Measurements from ENCODE around the gene SIPA1. TPM values are rescaled to one million over a fixed set of nuclear protein-coding genes. Genes with fewer than 3 reads are reported as not detected.

The SIPA1 gene
- total RNA-seq, 1 donor from 2014 or later = 42.9 TPM

DNA sequence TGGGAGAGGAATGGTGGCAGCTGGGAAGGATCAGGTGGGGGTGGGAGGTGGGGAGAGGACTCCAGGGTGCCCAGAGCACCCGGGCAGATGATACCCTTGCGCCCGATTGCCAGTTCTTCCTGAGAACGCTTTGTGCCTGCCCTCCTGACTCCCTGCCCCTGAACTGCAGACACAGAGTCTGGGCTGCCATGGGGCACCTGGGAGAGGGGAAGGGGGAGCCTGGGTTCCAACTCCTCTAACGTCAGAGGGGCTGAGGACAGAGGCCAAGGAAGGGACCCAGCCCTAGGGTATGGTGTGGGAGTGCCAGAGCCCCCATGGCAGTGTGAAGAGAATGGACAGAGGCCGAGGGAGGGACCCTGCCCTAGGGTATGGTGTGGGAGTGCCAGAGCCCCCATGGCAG is 41.4 kb upstream of the SIPA1 start:
- H3K27ac Mint-ChIP-seq = no peak overlapping the region
- no peak for DNase-seq (ENCODE audit: low spot score in 2 of 2, unreplicated experiment in 2 of 2)

DNA sequence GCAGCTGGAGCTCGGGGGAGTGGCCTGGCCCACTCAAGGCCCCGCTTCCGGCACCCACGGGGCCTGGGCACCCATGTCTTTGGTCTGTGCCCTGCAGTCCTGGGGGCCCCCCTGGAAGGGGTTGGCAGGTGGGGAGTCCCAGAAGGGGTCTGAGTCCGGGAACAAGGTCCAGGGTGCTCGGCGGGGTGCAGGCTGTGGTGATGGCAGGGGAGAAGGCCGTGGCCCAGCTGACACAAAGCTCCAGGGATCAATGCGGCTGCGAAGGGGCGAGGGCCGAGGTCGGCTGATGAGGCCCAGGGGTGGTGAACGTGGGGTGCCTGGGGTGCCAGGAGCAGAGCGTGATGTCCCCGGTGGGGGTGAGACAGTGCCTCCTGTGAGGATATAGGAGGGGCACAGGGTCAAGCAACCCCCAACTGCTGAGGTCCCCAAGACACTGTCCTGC is 39.6 kb upstream of the SIPA1 start:
- TF ChIP-seq, protein P1, sequence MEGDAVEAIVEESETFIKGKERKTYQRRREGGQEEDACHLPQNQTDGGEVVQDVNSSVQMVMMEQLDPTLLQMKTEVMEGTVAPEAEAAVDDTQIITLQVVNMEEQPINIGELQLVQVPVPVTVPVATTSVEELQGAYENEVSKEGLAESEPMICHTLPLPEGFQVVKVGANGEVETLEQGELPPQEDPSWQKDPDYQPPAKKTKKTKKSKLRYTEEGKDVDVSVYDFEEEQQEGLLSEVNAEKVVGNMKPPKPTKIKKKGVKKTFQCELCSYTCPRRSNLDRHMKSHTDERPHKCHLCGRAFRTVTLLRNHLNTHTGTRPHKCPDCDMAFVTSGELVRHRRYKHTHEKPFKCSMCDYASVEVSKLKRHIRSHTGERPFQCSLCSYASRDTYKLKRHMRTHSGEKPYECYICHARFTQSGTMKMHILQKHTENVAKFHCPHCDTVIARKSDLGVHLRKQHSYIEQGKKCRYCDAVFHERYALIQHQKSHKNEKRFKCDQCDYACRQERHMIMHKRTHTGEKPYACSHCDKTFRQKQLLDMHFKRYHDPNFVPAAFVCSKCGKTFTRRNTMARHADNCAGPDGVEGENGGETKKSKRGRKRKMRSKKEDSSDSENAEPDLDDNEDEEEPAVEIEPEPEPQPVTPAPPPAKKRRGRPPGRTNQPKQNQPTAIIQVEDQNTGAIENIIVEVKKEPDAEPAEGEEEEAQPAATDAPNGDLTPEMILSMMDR (IDR thresholded peaks at IDR 0.05; ENCODE audit: unreplicated experiment) = no peak
- peaks cover 2% of the 10 kb centered on the region for H3K27me3 Mint-ChIP-seq (ENCODE audit: low read depth)
- H3K4me3 Mint-ChIP-seq = no peak overlapping the region

More for the DNA sequence above, 41.4 kb upstream of the SIPA1 start:
- Mint-ChIP-seq H3K4me3 (no peak overlapping the region), H3K36me3 (peaks cover 7% of the 10 kb centered on the region), H3K27me3 (ENCODE audit: low read depth) (peaks cover 13% of the 10 kb centered on the region), H3K4me1 (peaks cover 10% of the 10 kb centered on the region), H3K9me3 (no peaks in the 10 kb centered on the region)
- TF ChIP-seq, protein P1 (IDR thresholded peaks at IDR 0.05; ENCODE audit: unreplicated experiment) = no peak

DNA sequence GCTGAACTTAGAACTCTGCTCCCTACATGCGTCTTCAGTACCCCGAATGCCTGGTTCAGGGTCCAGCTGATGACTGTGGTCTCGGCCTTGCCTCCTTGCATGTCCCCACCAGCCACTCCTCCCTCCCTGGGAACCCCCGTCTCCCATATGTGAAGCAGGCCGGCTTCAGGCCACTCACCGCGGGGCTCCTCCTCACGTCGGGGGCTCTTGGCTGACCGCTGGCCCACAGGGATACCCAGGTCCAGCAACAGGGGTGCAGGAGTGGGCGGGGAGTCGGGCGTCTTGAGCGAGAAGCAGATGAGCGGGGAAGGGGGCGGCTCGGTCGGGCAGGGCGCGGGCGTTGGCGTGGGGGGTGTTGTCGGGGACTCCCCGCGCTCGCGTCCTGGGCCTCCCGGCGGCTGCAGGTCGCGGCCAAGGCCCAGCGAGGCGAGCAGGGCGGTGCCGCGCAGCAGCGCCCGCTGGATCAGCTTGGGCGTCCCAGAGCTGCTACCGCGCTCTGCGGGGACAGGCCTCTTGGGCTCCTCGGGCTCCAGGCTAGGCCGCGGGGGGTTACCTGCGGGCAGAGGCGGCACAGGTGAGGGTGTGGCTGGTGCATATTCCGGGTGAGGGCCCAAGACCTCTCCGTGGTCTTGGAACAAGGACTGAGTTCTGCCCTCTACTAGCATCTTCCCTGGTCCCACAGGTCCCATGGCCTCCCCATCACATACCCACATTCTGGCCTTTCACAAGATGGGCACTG is 38.5 kb upstream of the SIPA1 start:
- H3K9me3 Mint-ChIP-seq = no peaks in the 10 kb centered on the region
- H3K4me1 Mint-ChIP-seq = no peaks in the 10 kb centered on the region
- H3K4me3 Mint-ChIP-seq = no peak overlapping the region

More for the DNA sequence above, 39.6 kb upstream of the SIPA1 start:
- peaks cover 2% of the 10 kb centered on the region for H3K4me1 Mint-ChIP-seq
- no peaks in the 10 kb centered on the region for H3K9me3 Mint-ChIP-seq
- peaks cover 7% of the 10 kb centered on the region for H3K36me3 Mint-ChIP-seq
- no peak for DNase-seq (ENCODE audit: low spot score in 2 of 2, unreplicated experiment in 2 of 2)
- H3K27ac Mint-ChIP-seq = no peak overlapping the region

DNA sequence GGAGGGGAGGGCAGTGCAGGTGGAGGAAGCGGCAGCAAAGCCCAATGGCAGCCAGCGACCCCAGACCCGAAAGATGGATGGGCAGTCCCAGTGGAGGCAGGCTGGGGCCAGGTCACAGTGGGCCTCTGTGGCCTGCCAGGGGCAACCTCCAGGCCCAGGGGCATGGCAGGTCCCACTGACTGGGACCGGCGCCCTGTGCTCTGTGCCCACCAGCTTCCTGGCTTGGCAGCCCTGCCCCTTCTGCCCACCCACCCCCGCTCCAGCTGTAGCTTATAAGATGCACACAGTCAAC is 38.0 kb upstream of the SIPA1 start:
- H3K27me3 Mint-ChIP-seq (ENCODE audit: low read depth) = no peaks in the 10 kb centered on the region
- DNase-seq (ENCODE audit: low spot score in 2 of 2, unreplicated experiment in 2 of 2) = no peak
- TF ChIP-seq, protein P1 (IDR thresholded peaks at IDR 0.05; ENCODE audit: unreplicated experiment) = no peak
- no peaks in the 10 kb centered on the region for H3K9me3 Mint-ChIP-seq
- no peak overlapping the region for H3K4me3 Mint-ChIP-seq
- H3K4me1 Mint-ChIP-seq = no peaks in the 10 kb centered on the region
- no peak overlapping the region for H3K27ac Mint-ChIP-seq
- H3K36me3 Mint-ChIP-seq = peaks cover 13% of the 10 kb centered on the region

More for the DNA sequence above, 38.5 kb upstream of the SIPA1 start:
- Mint-ChIP-seq H3K27me3 (ENCODE audit: low read depth) (no peaks in the 10 kb centered on the region), H3K36me3 (peaks cover 12% of the 10 kb centered on the region), H3K27ac (no peak overlapping the region)
- no peak for DNase-seq (ENCODE audit: low spot score in 2 of 2, unreplicated experiment in 2 of 2)
- TF ChIP-seq, protein P1 (IDR thresholded peaks at IDR 0.05; ENCODE audit: unreplicated experiment) = no peak

DNA sequence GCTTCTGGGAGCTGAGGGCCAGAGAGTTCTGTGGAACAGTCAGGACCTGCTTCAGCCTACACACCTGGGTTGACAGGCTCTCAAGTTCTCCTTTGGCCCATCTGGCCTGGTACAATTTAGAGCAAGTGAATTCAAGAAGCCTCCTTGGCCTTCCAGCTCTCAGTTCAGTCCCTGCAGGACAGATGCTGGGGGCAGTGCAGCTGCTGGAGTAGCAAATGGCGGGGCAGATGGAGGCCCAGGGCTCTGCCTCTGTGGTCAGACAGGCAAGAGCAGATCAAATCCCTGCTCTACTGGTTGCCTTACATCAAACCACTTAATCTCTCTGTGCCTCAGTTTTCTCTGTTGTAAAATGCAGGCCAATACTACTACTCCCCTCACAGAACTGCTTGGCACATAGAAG is 33.6 kb upstream of the SIPA1 start:
- DNase-seq (ENCODE audit: low spot score in 2 of 2, unreplicated experiment in 2 of 2) = no peak
- no peaks in the 10 kb centered on the region for H3K27me3 Mint-ChIP-seq (ENCODE audit: low read depth)
- H3K4me1 Mint-ChIP-seq = peaks cover 12% of the 10 kb centered on the region
- H3K27ac Mint-ChIP-seq = no peak overlapping the region
- TF ChIP-seq, protein P1 (IDR thresholded peaks at IDR 0.05; ENCODE audit: unreplicated experiment) = no peak
- peaks cover 16% of the 10 kb centered on the region for H3K36me3 Mint-ChIP-seq
- H3K4me3 Mint-ChIP-seq = no peak overlapping the region
- no peaks in the 10 kb centered on the region for H3K9me3 Mint-ChIP-seq

Data from mesothelial cell of epicardium (in vitro differentiated cells).